GDM1 (cell line): ENCODE data around the gene MIA2.
"Not testable (repeated sequence)": the region's sequence is repeated elsewhere in the genome, so short reads cannot be mapped to it uniquely, and the experiment has no call there.

Experiments used
- DNase-seq: peaks from one replicate; lab custom pipeline; 2025; lab: John Stamatoyannopoulos, UW

The MIA2 gene

GRCh38 chr14:39268393-39268792 is 34.7 kb downstream of the MIA2 start:
- no peak for DNase-seq

GRCh38 chr14:39272918-39273317 is 39.2 kb downstream of the MIA2 start:
- no peak for DNase-seq

GRCh38 chr14:39275395-39275794 is 41.7 kb downstream of the MIA2 start:
- DNase-seq = no peak

GRCh38 chr14:39276005-39276404 is 42.3 kb downstream of the MIA2 start:
- no peak for DNase-seq

- DNase-seq = no peak
Observed at GRCh38 chr14:39276579-39277114, 42.9 kb downstream of the MIA2 start.

GRCh38 chr14:39279515-39279914 is 45.8 kb downstream of the MIA2 start:
- DNase-seq = no peak

- not testable (repeated sequence) for DNase-seq
Observed at GRCh38 chr14:39280678-39281077, 47.0 kb downstream of the MIA2 start.

GRCh38 chr14:39289523-39289922 is 55.8 kb downstream of the MIA2 start:
- no peak for DNase-seq

GRCh38 chr14:39291701-39292100 is 58.0 kb downstream of the MIA2 start:
- DNase-seq = no peak

- no peak for DNase-seq
Observed at GRCh38 chr14:39293629-39294028, 59.9 kb downstream of the MIA2 start.

GRCh38 chr14:39300389-39300788 is 66.7 kb downstream of the MIA2 start:
- not testable (repeated sequence) for DNase-seq

- DNase-seq = no peak
Observed at GRCh38 chr14:39302124-39302810, 68.6 kb downstream of the MIA2 start.

GRCh38 chr14:39303115-39303514 is 69.4 kb downstream of the MIA2 start:
- DNase-seq = no peak

GRCh38 chr14:39307815-39308214 is 74.1 kb downstream of the MIA2 start:
- DNase-seq = no peak

- DNase-seq = no peak
Observed at GRCh38 chr14:39310051-39310450, 76.3 kb downstream of the MIA2 start.

- DNase-seq = no peak
Observed at GRCh38 chr14:39315859-39316444, 82.2 kb downstream of the MIA2 start.

- no peak for DNase-seq
Observed at GRCh38 chr14:39316830-39317553, 83.3 kb downstream of the MIA2 start.

- DNase-seq = no peak
Observed at GRCh38 chr14:39318574-39318973, 84.9 kb downstream of the MIA2 start.

- no peak for DNase-seq
Observed at GRCh38 chr14:39319381-39319780, 85.7 kb downstream of the MIA2 start.

- DNase-seq = no peak
Observed at GRCh38 chr14:39320318-39320717, 86.6 kb downstream of the MIA2 start.

- no peak for DNase-seq
Observed at GRCh38 chr14:39322807-39323206, 89.1 kb downstream of the MIA2 start.

GRCh38 chr14:39324097-39324496 is 90.4 kb downstream of the MIA2 start:
- no peak for DNase-seq

- DNase-seq = no peak
Observed at GRCh38 chr14:39339003-39339402, 105.3 kb downstream of the MIA2 start.
